ENCODE measurements around the gene SOCS1.

- no peak for TF ChIP-seq TAF1 (IDR thresholded peaks at IDR 0.05; ENCODE audit: borderline replicate concordance, insufficient read depth, low read length)
- TF ChIP-seq REST (IDR thresholded peaks at IDR 0.05; ENCODE audit: insufficient read depth in 1 of 2, low read depth in 2 of 2, low read length in 2 of 2), result no peak
Observed at GRCh38 chr16:11273721-11274324, 17.8 kb upstream of the SOCS1 start.

All from PFSK-1 (cell line).